Kidney epithelial cell (primary cell): ENCODE results near the gene CHST11. TPM values are rescaled to one million over a fixed set of nuclear protein-coding genes. Genes with fewer than 3 reads are reported as not detected.
A peak's percentile ranks its signal among the peaks of the same experiment; 100 is the strongest.

Experiments used
- DNase-seq: peaks from one replicate; pipeline ENCODE4 v3.0.0-alpha.2; 2010; ENCODE audit warnings: low read depth
- H3K27me3 ChIP-seq: 2 replicates; pipeline ENCODE4 v1.6.0; 2011; ENCODE audit warnings: low read length; ENCODE audit not compliant: control insufficient read depth, insufficient read depth
- H3K36me3 ChIP-seq: 2 replicates; pipeline ENCODE4 v1.5.1; 2011; ENCODE audit warnings: low read length; ENCODE audit not compliant: control insufficient read depth, insufficient read depth
- H3K4me3 ChIP-seq: 2 replicates; pipeline ENCODE4 v1.5.1; 2011; ENCODE audit warnings: low read depth, mild to moderate bottlenecking, control low read depth, low read length
- total RNA-seq: library from RNA; depleted of rRNA; stranded (reverse); fragments of >200 nt; gene quantifications from 2 replicates; pipeline ENCODE4 v1.2.3, GENCODE V29; 2015
- TF ChIP-seq, protein P1 (sequence below): IDR thresholded peaks from 2 replicates; pipeline ENCODE4 v1.5.1; 2011; ENCODE audit warnings: mild to moderate bottlenecking, moderate library complexity, low read length, control low read depth, inconsistent platforms; ENCODE audit not compliant: insufficient read depth, poor library complexity, severe bottlenecking

The CHST11 gene
- total RNA-seq, 1 donor from 2014 or later, result 32.6 TPM

DNA sequence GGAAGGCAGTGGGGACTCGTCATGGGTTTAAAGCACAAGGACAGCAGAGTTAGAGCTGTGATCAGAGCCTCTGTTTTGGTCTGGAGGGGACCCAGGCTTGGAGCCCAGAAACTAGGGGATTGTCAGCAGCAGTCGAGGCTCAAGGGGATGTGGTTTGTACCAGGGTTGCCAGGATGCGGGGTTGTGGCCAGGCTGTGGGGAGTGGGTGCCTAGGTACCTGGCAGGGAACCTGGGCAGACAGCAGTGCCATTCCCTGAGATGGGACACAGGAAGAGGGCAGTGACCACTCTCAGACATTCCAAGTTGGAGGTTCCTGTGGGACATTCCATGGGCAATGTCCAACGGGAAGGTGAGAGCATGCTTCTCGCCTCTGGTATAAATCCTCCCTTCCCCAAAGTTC lies 279.1 kb downstream of the CHST11 start:
- TF ChIP-seq, protein P1, sequence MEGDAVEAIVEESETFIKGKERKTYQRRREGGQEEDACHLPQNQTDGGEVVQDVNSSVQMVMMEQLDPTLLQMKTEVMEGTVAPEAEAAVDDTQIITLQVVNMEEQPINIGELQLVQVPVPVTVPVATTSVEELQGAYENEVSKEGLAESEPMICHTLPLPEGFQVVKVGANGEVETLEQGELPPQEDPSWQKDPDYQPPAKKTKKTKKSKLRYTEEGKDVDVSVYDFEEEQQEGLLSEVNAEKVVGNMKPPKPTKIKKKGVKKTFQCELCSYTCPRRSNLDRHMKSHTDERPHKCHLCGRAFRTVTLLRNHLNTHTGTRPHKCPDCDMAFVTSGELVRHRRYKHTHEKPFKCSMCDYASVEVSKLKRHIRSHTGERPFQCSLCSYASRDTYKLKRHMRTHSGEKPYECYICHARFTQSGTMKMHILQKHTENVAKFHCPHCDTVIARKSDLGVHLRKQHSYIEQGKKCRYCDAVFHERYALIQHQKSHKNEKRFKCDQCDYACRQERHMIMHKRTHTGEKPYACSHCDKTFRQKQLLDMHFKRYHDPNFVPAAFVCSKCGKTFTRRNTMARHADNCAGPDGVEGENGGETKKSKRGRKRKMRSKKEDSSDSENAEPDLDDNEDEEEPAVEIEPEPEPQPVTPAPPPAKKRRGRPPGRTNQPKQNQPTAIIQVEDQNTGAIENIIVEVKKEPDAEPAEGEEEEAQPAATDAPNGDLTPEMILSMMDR, result no peak
- H3K4me3 ChIP-seq, result no peak overlapping the region
- no peaks in the 10 kb centered on the region for H3K36me3 ChIP-seq

DNA sequence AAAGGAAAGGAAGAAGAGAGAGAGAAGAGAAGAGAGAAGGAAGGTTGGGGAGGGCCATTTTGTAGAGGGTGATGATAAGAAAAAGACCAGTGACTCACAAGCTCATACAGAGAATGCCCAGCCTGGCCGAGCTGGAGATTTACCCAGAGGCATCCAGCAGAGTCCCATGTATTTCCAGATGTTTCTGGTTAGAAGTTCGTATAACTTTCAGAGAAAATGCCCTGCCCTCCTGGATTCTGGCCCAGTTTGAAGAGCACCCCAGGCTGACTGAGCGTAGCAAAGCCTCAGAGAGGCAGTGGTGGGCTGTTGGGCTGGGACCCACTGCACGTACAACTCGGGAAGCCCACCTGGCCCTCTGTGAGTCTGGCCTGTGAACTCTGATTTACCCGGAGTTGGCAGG lies 279.6 kb downstream of the CHST11 start:
- H3K4me3 ChIP-seq, result no peak overlapping the region
- no peaks in the 10 kb centered on the region for H3K36me3 ChIP-seq
- no peaks in the 10 kb centered on the region for H3K27me3 ChIP-seq
- TF ChIP-seq, protein P1, result no peak
- DNase-seq, result no peak

More for the DNA sequence above, 279.1 kb downstream of the CHST11 start:
- H3K27me3 ChIP-seq, result no peaks in the 10 kb centered on the region
- no peak for DNase-seq

- DNase-seq, result no peak
- Histone ChIP-seq H3K36me3 (no peaks in the 10 kb centered on the region), H3K27me3 (no peaks in the 10 kb centered on the region), H3K4me3 (no peak overlapping the region)
- TF ChIP-seq, protein P1, result no peak
Measured at GRCh38 chr12:104737113-104737512, 280.4 kb downstream of the CHST11 start.

GRCh38 chr12:104737791-104738301 lies 281.1 kb downstream of the CHST11 start:
- no peaks in the 10 kb centered on the region for H3K36me3 ChIP-seq
- no peak for DNase-seq
- no peak overlapping the region for H3K4me3 ChIP-seq
- TF ChIP-seq, protein P1, result no peak
- no peaks in the 10 kb centered on the region for H3K27me3 ChIP-seq

DNA sequence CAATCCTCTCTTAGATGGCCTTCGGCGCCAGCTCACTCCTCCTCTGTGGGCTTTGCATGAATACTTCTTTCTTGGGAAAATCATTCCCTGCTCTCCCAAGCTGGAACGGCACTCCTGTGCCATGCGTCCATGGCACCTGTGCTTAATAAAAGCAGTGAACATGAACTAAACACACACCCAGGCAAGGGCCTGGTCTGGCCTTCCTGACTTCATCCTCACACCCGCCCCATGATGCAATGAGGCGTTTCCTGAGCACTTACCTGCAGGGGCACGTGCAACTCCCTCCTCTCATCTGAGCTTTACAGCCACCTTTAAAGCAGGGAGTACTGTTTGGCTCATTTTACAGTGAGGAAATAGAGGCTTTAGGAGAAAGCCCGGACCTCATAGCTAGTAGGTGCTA lies 281.6 kb downstream of the CHST11 start:
- Histone ChIP-seq H3K4me3 (no peak overlapping the region), H3K36me3 (no peaks in the 10 kb centered on the region), H3K27me3 (no peaks in the 10 kb centered on the region)
- peak; percentile 10 for DNase-seq
- TF ChIP-seq, protein P1, result no peak
